WTC11 (cell line): ENCODE data around the gene VARS1. TPM values are rescaled to one million over a fixed set of nuclear protein-coding genes. Genes with fewer than 3 reads are reported as not detected.

Source experiments
- CBFB ChIP-seq: sonication (generic); formaldehyde crosslinking; IDR thresholded peaks from 2 replicates; pipeline ENCODE4 v1.8.1; 2022; ENCODE audit warnings: mild to moderate bottlenecking, low read depth, missing genetic modification reagents
- CREM ChIP-seq: sonication (generic); formaldehyde crosslinking; IDR thresholded peaks from 2 replicates; pipeline ENCODE4 v1.8.1; 2022; ENCODE audit warnings: mild to moderate bottlenecking, missing genetic modification reagents, moderate library complexity
- E2F4 ChIP-seq: sonication (generic); formaldehyde crosslinking; IDR thresholded peaks from 2 replicates; pipeline ENCODE4 v1.8.1; 2022; ENCODE audit warnings: low read depth, mild to moderate bottlenecking, moderate library complexity, missing genetic modification reagents, borderline replicate concordance
- EMX1 ChIP-seq: fragments of 250-450 bp; sonication (Bioruptor Pico); IDR thresholded peaks from 2 replicates; pipeline ENCODE4 v1.8.0; 2021; ENCODE audit warnings: mild to moderate bottlenecking
- ESRRA ChIP-seq: sonication (generic); formaldehyde crosslinking; IDR thresholded peaks from 2 replicates; pipeline ENCODE4 v1.8.1; 2022; ENCODE audit warnings: mild to moderate bottlenecking, missing genetic modification reagents, borderline replicate concordance
- ETV6 ChIP-seq: sonication (generic); formaldehyde crosslinking; IDR thresholded peaks from 2 replicates; pipeline ENCODE4 v1.8.1; 2022; ENCODE audit warnings: mild to moderate bottlenecking, missing genetic modification reagents
- FOXJ3 ChIP-seq: sonication (generic); formaldehyde crosslinking; IDR thresholded peaks from 2 replicates; pipeline ENCODE4 v1.9.0; 2021; ENCODE audit warnings: missing genetic modification reagents, mild to moderate bottlenecking, borderline replicate concordance
- FOXP1 ChIP-seq: sonication (generic); formaldehyde crosslinking; IDR thresholded peaks from 2 replicates; pipeline ENCODE4 v1.8.0; 2022; ENCODE audit warnings: missing genetic modification reagents, mild to moderate bottlenecking, moderate library complexity, borderline replicate concordance
- HMGA2 ChIP-seq: fragments of 250-450 bp; sonication (Bioruptor Pico); IDR thresholded peaks from 2 replicates; pipeline ENCODE4 v1.4.0; 2021; ENCODE audit warnings: mild to moderate bottlenecking, moderate library complexity
- KAT7 ChIP-seq: sonication (generic); formaldehyde crosslinking; IDR thresholded peaks from 2 replicates; pipeline ENCODE4 v1.8.1; 2023; ENCODE audit warnings: missing genetic modification reagents, mild to moderate bottlenecking, borderline replicate concordance
- MLX ChIP-seq: sonication (generic); formaldehyde crosslinking; IDR thresholded peaks from 2 replicates; pipeline ENCODE4 v1.8.1; 2023; ENCODE audit warnings: mild to moderate bottlenecking, missing genetic modification reagents, moderate library complexity
- MXD4 ChIP-seq: fragments of 250-450 bp; sonication (Bioruptor Pico); IDR thresholded peaks from 2 replicates; pipeline ENCODE4 v1.8.0; 2021; ENCODE audit warnings: mild to moderate bottlenecking, moderate library complexity, borderline replicate concordance
- NFATC4 ChIP-seq: fragments of 250-450 bp; sonication (Bioruptor Pico); IDR thresholded peaks from 2 replicates; pipeline ENCODE4 v1.9.0; 2021; ENCODE audit warnings: mild to moderate bottlenecking
- NFYB ChIP-seq: sonication (generic); formaldehyde crosslinking; conservative IDR thresholded peaks from 2 replicates; pipeline ENCODE4 v1.8.0; 2022; ENCODE audit warnings: low read depth, missing genetic modification reagents
- PRRX2 ChIP-seq: fragments of 250-450 bp; sonication (Bioruptor Pico); IDR thresholded peaks from 2 replicates; pipeline ENCODE4 v1.8.0; 2021; ENCODE audit warnings: mild to moderate bottlenecking
- RELA ChIP-seq: sonication (generic); formaldehyde crosslinking; IDR thresholded peaks from 2 replicates; pipeline ENCODE4 v1.8.1; 2022; ENCODE audit warnings: missing genetic modification reagents, mild to moderate bottlenecking, borderline replicate concordance
- SOX15 ChIP-seq: fragments of 250-450 bp; sonication (Bioruptor Pico); IDR thresholded peaks from 2 replicates; pipeline ENCODE4 v1.9.0; 2021; ENCODE audit warnings: mild to moderate bottlenecking
- TCF7 ChIP-seq: sonication (generic); formaldehyde crosslinking; IDR thresholded peaks from 2 replicates; pipeline ENCODE4 v1.8.0; 2022; ENCODE audit warnings: mild to moderate bottlenecking, low read depth, missing genetic modification reagents, moderate library complexity
- TP53 ChIP-seq: sonication (generic); formaldehyde crosslinking; IDR thresholded peaks from 2 replicates; pipeline ENCODE4 v1.8.1; 2023; ENCODE audit warnings: mild to moderate bottlenecking, missing genetic modification reagents
- ZBTB43 ChIP-seq: sonication (generic); formaldehyde crosslinking; IDR thresholded peaks from 2 replicates; pipeline ENCODE4 v1.8.1; 2023; ENCODE audit warnings: mild to moderate bottlenecking, missing genetic modification reagents
- ZNF396 ChIP-seq: fragments of 250-450 bp; sonication (Bioruptor Pico); IDR thresholded peaks from 2 replicates; pipeline ENCODE4 v1.8.0; 2021; ENCODE audit warnings: mild to moderate bottlenecking, moderate library complexity, borderline replicate concordance
- ZNF416 ChIP-seq: fragments of 250-450 bp; sonication (Bioruptor Pico); IDR thresholded peaks from 2 replicates; pipeline ENCODE4 v1.9.0; 2021; ENCODE audit warnings: mild to moderate bottlenecking, inconsistent platforms
- ZNF512 ChIP-seq: sonication (generic); formaldehyde crosslinking; IDR thresholded peaks from 2 replicates; pipeline ENCODE4 v1.8.1; 2022; ENCODE audit warnings: missing genetic modification reagents, borderline replicate concordance
- ZSCAN18 ChIP-seq: fragments of 250-450 bp; sonication (Bioruptor Pico); IDR thresholded peaks from 2 replicates; pipeline ENCODE4 v2.1.2; 2022; ENCODE audit warnings: mild to moderate bottlenecking, moderate library complexity
- total RNA-seq: library from RNA; stranded (reverse); gene quantifications from 3 replicates; pipeline ENCODE4 v1.2.3, GENCODE V29; 2021
- TF ChIP-seq, protein P1 (sequence below): sonication (generic); formaldehyde crosslinking; IDR thresholded peaks from 2 replicates; pipeline ENCODE4 v1.8.1; 2022; ENCODE audit warnings: low read depth, missing genetic modification reagents, borderline replicate concordance
- TF ChIP-seq, protein P2 (sequence below): sonication (generic); formaldehyde crosslinking; conservative IDR thresholded peaks from 2 replicates; pipeline ENCODE4 v1.8.1; 2022; ENCODE audit warnings: mild to moderate bottlenecking, missing genetic modification reagents
- TF ChIP-seq, protein P3 (sequence below): sonication (generic); formaldehyde crosslinking; IDR thresholded peaks from 2 replicates; pipeline ENCODE4 v1.8.0; 2023; ENCODE audit warnings: missing genetic modification reagents, mild to moderate bottlenecking, borderline replicate concordance

The VARS1 gene
- total RNA-seq, 1 experiment from 2014 or later = 177 TPM

- TF ChIP-seq, protein P1, sequence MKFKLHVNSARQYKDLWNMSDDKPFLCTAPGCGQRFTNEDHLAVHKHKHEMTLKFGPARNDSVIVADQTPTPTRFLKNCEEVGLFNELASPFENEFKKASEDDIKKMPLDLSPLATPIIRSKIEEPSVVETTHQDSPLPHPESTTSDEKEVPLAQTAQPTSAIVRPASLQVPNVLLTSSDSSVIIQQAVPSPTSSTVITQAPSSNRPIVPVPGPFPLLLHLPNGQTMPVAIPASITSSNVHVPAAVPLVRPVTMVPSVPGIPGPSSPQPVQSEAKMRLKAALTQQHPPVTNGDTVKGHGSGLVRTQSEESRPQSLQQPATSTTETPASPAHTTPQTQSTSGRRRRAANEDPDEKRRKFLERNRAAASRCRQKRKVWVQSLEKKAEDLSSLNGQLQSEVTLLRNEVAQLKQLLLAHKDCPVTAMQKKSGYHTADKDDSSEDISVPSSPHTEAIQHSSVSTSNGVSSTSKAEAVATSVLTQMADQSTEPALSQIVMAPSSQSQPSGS (CRISPR knock-in tag) = no peak
- TF ChIP-seq ETV6 (CRISPR knock-in tag) (peak; percentile 90; the same call in 1 of the 2 replicates), FOXJ3 (CRISPR knock-in tag) (no peak), EMX1 (CRISPR knock-in tag) (no peak), CREM (CRISPR knock-in tag) (peak; percentile 97), PRRX2 (no peak), ZNF396 (CRISPR knock-in tag) (no peak), ESRRA (CRISPR knock-in tag) (peak; percentile 65; the same call in 1 of the 2 replicates), SOX15 (no peak), FOXP1 (CRISPR knock-in tag) (peak; percentile 81; the same call in 1 of the 2 replicates), ZSCAN18 (CRISPR knock-in tag) (no peak), HMGA2 (CRISPR knock-in tag) (no peak), RELA (CRISPR knock-in tag) (peak; percentile 54; the same call in 1 of the 2 replicates), MLX (CRISPR knock-in tag) (no peak), KAT7 (peak; percentile 94), ZNF512 (no peak), NFATC4 (no peak), MXD4 (CRISPR knock-in tag) (no peak), TCF7 (CRISPR knock-in tag) (no peak), TP53 (CRISPR knock-in tag) (no peak), E2F4 (CRISPR knock-in tag) (no peak), ZBTB43 (peak; percentile 73; the same call in 1 of the 2 replicates), ZNF416 (CRISPR knock-in tag) (no peak), NFYB (CRISPR knock-in tag) (no peak), CBFB (no peak)
- TF ChIP-seq, protein P2, sequence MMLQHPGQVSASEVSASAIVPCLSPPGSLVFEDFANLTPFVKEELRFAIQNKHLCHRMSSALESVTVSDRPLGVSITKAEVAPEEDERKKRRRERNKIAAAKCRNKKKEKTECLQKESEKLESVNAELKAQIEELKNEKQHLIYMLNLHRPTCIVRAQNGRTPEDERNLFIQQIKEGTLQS = no peak
- TF ChIP-seq, protein P3, sequence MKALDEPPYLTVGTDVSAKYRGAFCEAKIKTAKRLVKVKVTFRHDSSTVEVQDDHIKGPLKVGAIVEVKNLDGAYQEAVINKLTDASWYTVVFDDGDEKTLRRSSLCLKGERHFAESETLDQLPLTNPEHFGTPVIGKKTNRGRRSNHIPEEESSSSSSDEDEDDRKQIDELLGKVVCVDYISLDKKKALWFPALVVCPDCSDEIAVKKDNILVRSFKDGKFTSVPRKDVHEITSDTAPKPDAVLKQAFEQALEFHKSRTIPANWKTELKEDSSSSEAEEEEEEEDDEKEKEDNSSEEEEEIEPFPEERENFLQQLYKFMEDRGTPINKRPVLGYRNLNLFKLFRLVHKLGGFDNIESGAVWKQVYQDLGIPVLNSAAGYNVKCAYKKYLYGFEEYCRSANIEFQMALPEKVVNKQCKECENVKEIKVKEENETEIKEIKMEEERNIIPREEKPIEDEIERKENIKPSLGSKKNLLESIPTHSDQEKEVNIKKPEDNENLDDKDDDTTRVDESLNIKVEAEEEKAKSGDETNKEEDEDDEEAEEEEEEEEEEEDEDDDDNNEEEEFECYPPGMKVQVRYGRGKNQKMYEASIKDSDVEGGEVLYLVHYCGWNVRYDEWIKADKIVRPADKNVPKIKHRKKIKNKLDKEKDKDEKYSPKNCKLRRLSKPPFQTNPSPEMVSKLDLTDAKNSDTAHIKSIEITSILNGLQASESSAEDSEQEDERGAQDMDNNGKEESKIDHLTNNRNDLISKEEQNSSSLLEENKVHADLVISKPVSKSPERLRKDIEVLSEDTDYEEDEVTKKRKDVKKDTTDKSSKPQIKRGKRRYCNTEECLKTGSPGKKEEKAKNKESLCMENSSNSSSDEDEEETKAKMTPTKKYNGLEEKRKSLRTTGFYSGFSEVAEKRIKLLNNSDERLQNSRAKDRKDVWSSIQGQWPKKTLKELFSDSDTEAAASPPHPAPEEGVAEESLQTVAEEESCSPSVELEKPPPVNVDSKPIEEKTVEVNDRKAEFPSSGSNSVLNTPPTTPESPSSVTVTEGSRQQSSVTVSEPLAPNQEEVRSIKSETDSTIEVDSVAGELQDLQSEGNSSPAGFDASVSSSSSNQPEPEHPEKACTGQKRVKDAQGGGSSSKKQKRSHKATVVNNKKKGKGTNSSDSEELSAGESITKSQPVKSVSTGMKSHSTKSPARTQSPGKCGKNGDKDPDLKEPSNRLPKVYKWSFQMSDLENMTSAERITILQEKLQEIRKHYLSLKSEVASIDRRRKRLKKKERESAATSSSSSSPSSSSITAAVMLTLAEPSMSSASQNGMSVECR (CRISPR knock-in tag) = peak; percentile 56; the same call in 1 of the 2 replicates
Measured at GRCh38 chr6:31806470-31807272, 11.1 kb upstream of the VARS1 start, which contains the start of gene LSM2 (continued).
